Measurements from ENCODE around the gene PIEZO1.

PIEZO1 gene

GRCh38 chr16:88730632-88731607 lies 54.1 kb downstream of the PIEZO1 start:
- no peak for DNase-seq
- in situ Hi-C loops (cut with MboI; ENCODE audit: low pct_unique_long_range_greater_than_20kb, low sequenced_read_pairs): no loop called here

- in situ Hi-C loops (cut with MboI; ENCODE audit: low pct_unique_long_range_greater_than_20kb, low sequenced_read_pairs): no loop called here
- DNase-seq: no peak
Measured at GRCh38 chr16:88727871-88728270, 57.1 kb downstream of the PIEZO1 start.

- no peak for DNase-seq
- in situ Hi-C loops (cut with MboI; ENCODE audit: low pct_unique_long_range_greater_than_20kb, low sequenced_read_pairs): no loop called here
Measured at GRCh38 chr16:88726981-88727380, 58.0 kb downstream of the PIEZO1 start.

- in situ Hi-C loops (cut with MboI; ENCODE audit: low pct_unique_long_range_greater_than_20kb, low sequenced_read_pairs): no loop called here
- no peak for DNase-seq
Measured at GRCh38 chr16:88726408-88726749, 58.6 kb downstream of the PIEZO1 start.

- in situ Hi-C loops (cut with MboI; ENCODE audit: low pct_unique_long_range_greater_than_20kb, low sequenced_read_pairs): no loop called here
Measured at GRCh38 chr16:88725609-88726407, 59.2 kb downstream of the PIEZO1 start.

GRCh38 chr16:88724855-88725555 lies 60.0 kb downstream of the PIEZO1 start:
- in situ Hi-C loops (cut with MboI; ENCODE audit: low pct_unique_long_range_greater_than_20kb, low sequenced_read_pairs): no loop called here

More at GRCh38 chr16:88725609-88726407, 59.2 kb downstream of the PIEZO1 start:
- DNase-seq: no peak

GRCh38 chr16:88723911-88724310 lies 61.1 kb downstream of the PIEZO1 start:
- in situ Hi-C loops (cut with MboI; ENCODE audit: low pct_unique_long_range_greater_than_20kb, low sequenced_read_pairs): no loop called here
- no peak for DNase-seq

More at GRCh38 chr16:88724855-88725555, 60.0 kb downstream of the PIEZO1 start:
- no peak for DNase-seq

GRCh38 chr16:88723507-88723887 lies 61.5 kb downstream of the PIEZO1 start:
- in situ Hi-C loops (cut with MboI; ENCODE audit: low pct_unique_long_range_greater_than_20kb, low sequenced_read_pairs): no loop called here
- DNase-seq: no peak

GRCh38 chr16:88722784-88723506 lies 62.1 kb downstream of the PIEZO1 start:
- in situ Hi-C loops (cut with MboI; ENCODE audit: low pct_unique_long_range_greater_than_20kb, low sequenced_read_pairs): no loop called here
- DNase-seq: no peak

- in situ Hi-C loops (cut with MboI; ENCODE audit: low pct_unique_long_range_greater_than_20kb, low sequenced_read_pairs): no loop called here
- no peak for DNase-seq
Measured at GRCh38 chr16:88721815-88722755, 62.9 kb downstream of the PIEZO1 start.

- in situ Hi-C loops (cut with MboI; ENCODE audit: low pct_unique_long_range_greater_than_20kb, low sequenced_read_pairs): no loop called here
- DNase-seq: no peak
Measured at GRCh38 chr16:88721236-88721635, 63.8 kb downstream of the PIEZO1 start.

- DNase-seq: no peak
- in situ Hi-C loops (cut with MboI; ENCODE audit: low pct_unique_long_range_greater_than_20kb, low sequenced_read_pairs): no loop called here
Measured at GRCh38 chr16:88720396-88720970, 64.5 kb downstream of the PIEZO1 start.

GRCh38 chr16:88719933-88720296 lies 65.1 kb downstream of the PIEZO1 start:
- no peak for DNase-seq
- in situ Hi-C loops (cut with MboI; ENCODE audit: low pct_unique_long_range_greater_than_20kb, low sequenced_read_pairs): no loop called here

- in situ Hi-C loops (cut with MboI; ENCODE audit: low pct_unique_long_range_greater_than_20kb, low sequenced_read_pairs): no loop called here
- no peak for DNase-seq
Measured at GRCh38 chr16:88719267-88719932, 65.6 kb downstream of the PIEZO1 start.

GRCh38 chr16:88718178-88718577 lies 66.8 kb downstream of the PIEZO1 start:
- no peak for DNase-seq
- in situ Hi-C loops (cut with MboI; ENCODE audit: low pct_unique_long_range_greater_than_20kb, low sequenced_read_pairs): no loop called here

GRCh38 chr16:88716601-88717001 lies 68.4 kb downstream of the PIEZO1 start:
- in situ Hi-C loops (cut with MboI; ENCODE audit: low pct_unique_long_range_greater_than_20kb, low sequenced_read_pairs): no loop called here
- DNase-seq: no peak

GRCh38 chr16:88716201-88716600 lies 68.8 kb downstream of the PIEZO1 start:
- DNase-seq: no peak
- in situ Hi-C loops (cut with MboI; ENCODE audit: low pct_unique_long_range_greater_than_20kb, low sequenced_read_pairs): no loop called here

All from KBM-7 (cell line).